Cardiac fibroblast (primary cell): ENCODE measurements around the gene CCL25.
A peak's percentile ranks its signal among the peaks of the same experiment; 100 is the strongest.
"Not testable (repeated sequence)": the region's sequence is repeated elsewhere in the genome, so short reads cannot be mapped to it uniquely, and the experiment has no call there.

Experiments
- DNase-seq, 2 donors: peaks; one replicate each; pipeline versions ENCODE4 v3.0.0 to v3.0.0-alpha.2; 2010; ENCODE audit warnings: low read depth in 2 of 2
- H3K4me3 ChIP-seq, 2 donors: replicated peaks in 1 of 2; 1 replicate in 1 of 2; 2 replicates in 1 of 2; pipeline ENCODE4 v1.5.1; 2011; ENCODE audit warnings: low read depth in 2 of 2, low read length in 2 of 2, mild to moderate bottlenecking in 2 of 2, moderate library complexity in 1 of 2
- CTCF ChIP-seq: IDR thresholded peaks from one replicate; pipeline ENCODE4 v1.5.1; 2011; ENCODE audit warnings: low read depth, mild to moderate bottlenecking, low read length, inconsistent platforms

CCL25 gene

GRCh38 chr19:8021374-8021773, 31.2 kb upstream of the CCL25 start:
- TF ChIP-seq CTCF = no peak
- DNase-seq = no peak
- no peak overlapping the region for H3K4me3 ChIP-seq

GRCh38 chr19:8022275-8022674, 30.3 kb upstream of the CCL25 start:
- no peak for TF ChIP-seq CTCF
- DNase-seq = no peak
- no peak overlapping the region for H3K4me3 ChIP-seq

- no peak overlapping the region for H3K4me3 ChIP-seq
- no peak for DNase-seq
- TF ChIP-seq CTCF = no peak
Observed at GRCh38 chr19:8023371-8023770, 29.2 kb upstream of the CCL25 start.

GRCh38 chr19:8024256-8024655, 28.3 kb upstream of the CCL25 start:
- not testable (repeated sequence) for H3K4me3 ChIP-seq, DNase-seq

GRCh38 chr19:8025316-8025715, 27.2 kb upstream of the CCL25 start:
- no peak overlapping the region for H3K4me3 ChIP-seq
- DNase-seq = no peak
- TF ChIP-seq CTCF = no peak

GRCh38 chr19:8028951-8029491, 23.5 kb upstream of the CCL25 start:
- H3K4me3 ChIP-seq = no peak overlapping the region
- DNase-seq = peak; percentile 12 to 62
- TF ChIP-seq CTCF = no peak

GRCh38 chr19:8030960-8031359, 21.6 kb upstream of the CCL25 start:
- TF ChIP-seq CTCF = no peak
- DNase-seq = no peak
- H3K4me3 ChIP-seq = no peak overlapping the region

- DNase-seq, H3K4me3 ChIP-seq: not testable (repeated sequence)
Observed at GRCh38 chr19:8033287-8034177, 19.0 kb upstream of the CCL25 start.
